ENCODE results near the gene FHL2.

Gene FHL2

GRCh38 chr2:105421053-105421452 lies 22.2 kb upstream of the FHL2 start:
- DNase-seq: no peak

GRCh38 chr2:105418522-105418921 lies 19.7 kb upstream of the FHL2 start:
- DNase-seq: no peak

GRCh38 chr2:105417857-105418436 lies 19.1 kb upstream of the FHL2 start:
- no peak for DNase-seq

- no peak for DNase-seq
Observed at GRCh38 chr2:105416156-105416555, 17.3 kb upstream of the FHL2 start.

GRCh38 chr2:105415007-105415406 lies 16.2 kb upstream of the FHL2 start:
- no peak for DNase-seq

GRCh38 chr2:105413206-105413605 lies 14.4 kb upstream of the FHL2 start:
- DNase-seq: no peak

GRCh38 chr2:105412584-105412983 lies 13.7 kb upstream of the FHL2 start:
- DNase-seq: no peak

GRCh38 chr2:105411720-105412407 lies 13.0 kb upstream of the FHL2 start:
- no peak for DNase-seq

GRCh38 chr2:105410554-105410953 lies 11.7 kb upstream of the FHL2 start:
- no peak for DNase-seq

GRCh38 chr2:105409717-105410116 lies 10.9 kb upstream of the FHL2 start:
- no peak for DNase-seq

- no peak for DNase-seq
Observed at GRCh38 chr2:105407946-105408743, 9.3 kb upstream of the FHL2 start.

- DNase-seq: no peak
Observed at GRCh38 chr2:105406221-105406620, 7.4 kb upstream of the FHL2 start.

- DNase-seq: no peak
Observed at GRCh38 chr2:105405291-105405690, 6.4 kb upstream of the FHL2 start.

- DNase-seq: no peak
Observed at GRCh38 chr2:105404736-105405135, 5.9 kb upstream of the FHL2 start.

- DNase-seq: peak; percentile 25
Observed at GRCh38 chr2:105403783-105404698, 5.2 kb upstream of the FHL2 start.

GRCh38 chr2:105403241-105403782 lies 4.5 kb upstream of the FHL2 start:
- no peak for DNase-seq

GRCh38 chr2:105402809-105403208 lies 4.0 kb upstream of the FHL2 start:
- DNase-seq: no peak

- DNase-seq: no peak
Observed at GRCh38 chr2:105401867-105402266, 3.0 kb upstream of the FHL2 start.

- no peak for DNase-seq
Observed at GRCh38 chr2:105400138-105400540, 1.3 kb upstream of the FHL2 start.

GRCh38 chr2:105399207-105399861 lies 483 bp upstream of the FHL2 start:
- DNase-seq: no peak

GRCh38 chr2:105397953-105398335 lies 907 bp downstream of the FHL2 start:
- DNase-seq: no peak

- no peak for DNase-seq
Observed at GRCh38 chr2:105397025-105397722, 1.7 kb downstream of the FHL2 start.

Data from NCI-H510A (cell line).